Stimulated activated CD4-positive, alpha-beta T cell treated with anti-CD3 and anti-CD28 coated beads, Interleukin-2, amount 100 ng/mL, for 48 hours (primary cell): ENCODE data around the gene VSIR.

Source experiments
- DNase-seq, 2 donors: peaks; one replicate each; pipeline ENCODE4 v3.0.0-alpha.2; 2020

Gene VSIR

GRCh38 chr10:71727105-71727737 lies 46.1 kb downstream of the VSIR start:
- DNase-seq: no peak

DNA sequence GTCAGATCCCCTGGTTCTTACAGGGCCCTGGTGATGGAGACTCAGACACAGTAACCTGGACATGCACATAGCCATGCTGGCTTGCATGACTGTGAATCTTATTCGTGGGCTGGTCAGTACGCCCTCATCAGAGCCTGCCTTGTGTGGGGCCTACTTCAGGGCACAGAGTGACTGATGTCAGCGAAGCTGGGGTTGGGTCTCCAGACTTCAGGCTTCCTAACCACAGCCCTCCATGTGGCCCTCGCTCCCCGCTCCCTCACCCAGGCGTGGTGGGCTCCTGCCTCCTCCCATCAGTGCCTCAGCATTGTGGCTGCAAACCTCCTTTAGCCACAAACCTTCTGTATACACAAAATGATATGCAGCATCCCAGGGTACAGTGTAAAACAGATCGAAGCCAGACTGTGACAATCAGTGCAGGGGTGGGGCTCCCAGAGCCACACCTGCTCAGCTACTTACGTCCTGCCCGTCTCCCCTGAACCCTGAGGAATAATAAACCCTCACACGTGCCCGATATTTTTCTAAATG lies 46.7 kb downstream of the VSIR start:
- no peak for DNase-seq

DNA sequence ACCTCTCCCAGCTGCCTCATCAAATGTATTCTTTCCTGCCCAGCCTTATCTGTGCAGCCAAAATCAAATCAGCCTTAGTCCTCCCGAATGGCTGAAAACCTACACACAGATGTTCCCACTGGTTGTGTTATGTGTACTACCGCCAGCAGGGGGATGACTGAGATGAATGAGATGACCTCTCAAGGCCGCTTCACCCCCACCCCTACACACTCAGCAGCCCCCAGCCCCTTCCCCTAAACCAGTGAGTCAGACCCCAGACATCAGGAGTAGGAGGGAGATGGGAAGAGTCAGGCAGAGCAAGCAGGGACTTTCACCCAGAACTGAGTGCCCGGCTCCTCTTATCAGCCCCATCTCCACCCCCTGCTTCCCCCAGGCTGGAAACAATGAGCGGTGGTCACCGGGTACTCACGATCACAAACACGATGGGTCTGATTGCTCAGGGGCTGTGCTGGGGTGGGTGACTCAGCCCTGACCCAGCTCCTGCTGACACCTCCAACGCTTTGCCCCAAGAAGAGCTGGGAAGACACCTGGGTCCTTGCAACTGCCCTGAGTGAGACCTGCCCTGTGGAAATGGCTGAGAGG lies 47.2 kb downstream of the VSIR start:
- peak; percentile 65 to 76 for DNase-seq

GRCh38 chr10:71725249-71725648 lies 48.1 kb downstream of the VSIR start:
- DNase-seq: no peak

DNA sequence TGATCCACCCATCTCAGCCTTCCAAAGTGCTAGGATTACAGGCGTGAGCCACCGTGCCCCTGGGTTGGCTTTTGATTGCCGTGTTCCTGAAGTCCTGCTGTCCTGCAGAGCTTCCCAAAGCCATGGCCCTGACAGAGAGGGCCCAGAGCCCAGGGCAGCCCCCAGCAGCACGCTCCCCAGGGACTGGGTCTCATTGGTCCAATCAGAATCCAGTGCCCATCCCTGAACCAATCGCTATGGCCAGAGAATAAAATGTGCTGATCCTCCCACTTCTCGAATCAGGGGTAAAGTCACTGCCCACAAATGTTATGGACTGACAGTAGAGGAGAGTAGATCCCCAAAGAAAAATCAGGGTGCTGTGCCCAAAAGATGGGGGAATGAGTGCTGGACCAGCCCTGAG lies 48.8 kb downstream of the VSIR start:
- DNase-seq: no peak

DNA sequence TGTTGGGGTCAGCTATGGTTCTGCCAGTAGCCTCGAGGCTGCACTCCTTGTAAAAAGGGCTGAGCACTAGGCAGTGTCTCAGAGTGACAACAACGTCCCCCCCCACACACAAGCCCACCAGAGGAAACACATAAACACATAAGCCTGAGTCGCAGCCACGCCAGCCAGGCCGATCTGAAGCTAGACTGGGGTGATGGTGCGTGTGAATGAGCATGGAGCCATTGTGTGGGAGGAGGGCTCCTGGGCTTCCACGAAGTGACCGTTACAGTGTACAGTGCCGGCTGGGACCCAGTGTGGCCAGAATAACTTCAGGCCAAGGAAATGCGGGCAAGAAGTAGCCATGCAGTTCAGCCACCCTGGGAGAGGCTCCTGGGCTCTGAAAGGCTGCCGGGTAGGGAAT lies 50.0 kb downstream of the VSIR start:
- DNase-seq: no peak

- DNase-seq: no peak
Observed at GRCh38 chr10:71722849-71723248, 50.5 kb downstream of the VSIR start.

DNA sequence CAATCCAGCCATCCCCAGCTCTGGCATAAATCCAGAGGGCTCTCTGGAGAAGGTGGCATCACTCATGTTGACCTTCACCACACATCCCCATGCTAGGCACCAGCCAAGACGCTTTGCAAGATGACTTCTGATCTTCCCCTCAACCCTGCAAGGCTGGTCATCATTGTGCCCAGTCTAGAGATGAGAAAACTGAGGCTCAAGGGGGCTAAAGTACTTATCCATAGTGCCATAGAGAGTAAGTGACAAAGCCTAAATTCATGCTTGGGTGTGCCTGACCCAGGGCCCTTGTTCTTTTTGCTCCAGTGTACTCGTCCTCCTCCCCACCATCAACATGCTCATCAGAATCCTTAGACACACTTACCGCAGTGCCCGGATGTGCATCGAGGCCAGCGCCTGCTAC lies 52.0 kb downstream of the VSIR start:
- no peak for DNase-seq

GRCh38 chr10:71720288-71720687 lies 53.0 kb downstream of the VSIR start:
- no peak for DNase-seq

DNA sequence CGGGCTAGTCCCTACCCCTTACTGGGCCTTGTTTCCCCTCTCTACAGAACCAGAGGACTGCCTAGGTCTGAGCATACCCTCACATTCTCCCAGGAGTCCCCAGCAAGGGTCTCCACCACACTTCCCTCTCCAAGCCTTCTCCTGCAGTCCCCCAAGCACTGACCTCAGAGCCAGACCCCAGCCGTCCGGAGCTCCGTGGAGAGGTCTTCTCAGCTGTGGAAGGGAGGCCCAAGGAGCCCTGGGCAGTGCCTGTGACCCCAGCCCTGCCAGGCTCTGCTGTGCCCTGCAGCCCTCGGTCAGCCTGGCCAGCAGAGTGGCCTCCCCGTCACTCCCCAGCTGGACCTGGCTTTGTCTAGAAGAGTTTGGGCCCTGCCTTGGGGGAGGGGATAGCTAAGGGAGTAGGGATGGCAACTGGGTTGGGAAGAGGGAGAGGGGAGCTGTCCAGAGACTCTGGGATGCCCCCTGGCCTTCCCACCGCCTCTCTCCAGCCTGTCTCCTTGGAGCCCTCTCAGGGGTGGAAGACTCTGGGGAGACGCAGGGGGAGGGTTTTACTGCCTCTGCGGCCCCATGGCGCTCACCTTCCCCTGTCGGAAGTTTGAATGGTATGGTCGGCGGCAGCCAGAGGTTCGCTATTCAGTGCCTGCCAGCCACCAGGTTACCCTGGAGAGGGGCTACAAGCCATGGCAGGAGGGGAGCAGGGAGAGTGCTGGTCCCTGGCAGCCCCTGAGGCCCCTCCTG lies 53.7 kb downstream of the VSIR start, which contains the start of gene C10orf105:
Gene C10orf105 (minus strand): TSS at position 315 of the 738 bp plus-strand sequence. CDS start 3,441 bp downstream, outside the sequence.
- DNase-seq: no peak

- DNase-seq: no peak
Observed at GRCh38 chr10:71719042-71719441, 54.3 kb downstream of the VSIR start.

- DNase-seq: no peak
Observed at GRCh38 chr10:71718165-71718698, 55.1 kb downstream of the VSIR start.

- no peak for DNase-seq
Observed at GRCh38 chr10:71717551-71717951, 55.8 kb downstream of the VSIR start.

- no peak for DNase-seq
Observed at GRCh38 chr10:71717056-71717455, 56.3 kb downstream of the VSIR start.

GRCh38 chr10:71716426-71716825 lies 56.9 kb downstream of the VSIR start:
- no peak for DNase-seq

DNA sequence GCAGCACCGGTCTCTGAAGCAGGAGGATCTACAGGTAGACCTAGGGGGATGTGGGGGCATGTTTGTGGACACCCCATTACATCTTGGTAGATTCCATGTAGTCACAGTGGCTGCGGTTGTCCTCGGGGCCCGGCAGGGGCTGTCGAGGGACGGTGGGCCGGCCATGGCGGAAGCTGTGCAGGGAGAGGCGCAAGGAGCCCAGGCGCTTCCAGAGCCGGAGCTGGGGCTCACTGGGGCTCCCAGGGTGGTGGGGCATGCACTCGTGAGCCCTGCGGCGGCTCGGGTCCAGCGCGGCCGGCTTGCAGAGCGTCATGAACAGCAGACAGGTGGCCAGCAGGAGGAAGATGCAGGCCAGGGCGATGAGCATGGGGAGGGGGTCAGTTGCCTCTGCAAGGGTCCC lies 57.5 kb downstream of the VSIR start:
- DNase-seq: no peak

GRCh38 chr10:71715026-71715425 lies 58.3 kb downstream of the VSIR start:
- no peak for DNase-seq

DNA sequence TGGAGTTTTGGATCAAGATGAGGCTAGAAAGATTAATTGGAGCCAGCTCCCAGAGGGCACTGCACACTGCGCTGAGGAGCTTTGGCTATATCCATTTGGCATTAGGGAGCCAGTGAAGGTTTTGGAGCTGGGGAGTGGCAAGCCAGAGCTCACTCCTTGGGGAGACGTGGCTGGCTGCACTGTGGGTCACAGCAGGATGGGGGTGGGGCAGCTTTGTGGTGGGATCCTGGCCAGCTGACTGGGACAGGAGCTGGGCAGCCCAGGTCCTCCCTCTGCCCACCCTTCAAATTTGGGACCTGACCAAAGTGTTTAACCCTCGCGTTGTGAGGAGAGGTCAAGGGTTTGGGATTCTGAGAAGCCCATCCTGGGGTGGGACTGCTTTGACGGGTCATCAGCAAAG lies 58.7 kb downstream of the VSIR start:
- no peak for DNase-seq

GRCh38 chr10:71714031-71714410 lies 59.3 kb downstream of the VSIR start:
- DNase-seq: no peak

DNA sequence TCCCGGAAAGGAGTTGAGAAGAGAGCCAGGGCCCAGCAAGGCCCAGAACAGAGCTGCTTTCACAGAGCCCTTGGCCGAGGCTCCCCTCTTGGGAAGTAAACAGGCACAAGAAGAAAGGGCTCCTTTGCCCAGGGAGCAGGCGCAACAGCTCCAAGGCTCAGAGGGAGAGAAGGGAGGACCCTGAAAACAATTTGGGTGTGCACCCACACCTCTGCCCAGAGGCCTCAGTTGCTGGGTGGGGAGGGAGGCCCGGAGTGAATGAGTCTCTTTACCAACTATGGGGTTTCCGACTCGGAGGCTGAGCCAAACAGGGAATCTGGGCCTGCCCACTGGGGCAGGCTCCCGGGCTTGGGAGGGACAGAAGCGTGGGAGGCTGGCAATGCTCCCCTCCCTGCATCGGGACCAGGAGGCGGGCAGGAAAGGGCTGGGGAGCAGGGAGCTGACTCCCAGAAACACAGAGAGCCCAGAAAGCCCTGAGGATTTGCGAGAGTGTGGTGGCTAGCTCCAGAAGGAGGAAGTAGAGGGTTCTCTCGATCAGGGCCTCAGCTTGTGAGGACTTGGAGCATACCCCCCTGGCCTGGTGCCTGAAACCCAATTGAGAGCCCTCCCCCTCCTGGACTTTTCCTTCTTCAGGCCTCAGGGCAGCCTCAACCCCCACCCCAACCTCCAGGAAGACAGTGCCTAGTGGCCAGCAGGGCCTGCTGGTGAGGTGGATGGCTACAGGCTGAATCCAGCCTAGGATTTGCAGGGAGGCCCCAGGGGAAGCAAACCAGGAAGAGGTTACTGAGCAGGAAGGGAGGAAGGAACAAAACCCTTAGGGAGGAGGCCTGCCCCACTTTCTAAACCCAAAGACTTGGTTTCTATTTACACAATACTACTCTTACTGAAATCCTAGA lies 59.9 kb downstream of the VSIR start:
- no peak for DNase-seq

GRCh38 chr10:71712572-71713134 lies 60.7 kb downstream of the VSIR start:
- no peak for DNase-seq

- no peak for DNase-seq
Observed at GRCh38 chr10:71712170-71712569, 61.1 kb downstream of the VSIR start.
